Astrocyte (in vitro differentiated cells and primary cell): ENCODE data around the gene ORAI3. TPM values are rescaled to one million over a fixed set of nuclear protein-coding genes. Genes with fewer than 3 reads are reported as not detected.

Experiments
- DNase-seq: peaks from one replicate; pipeline ENCODE4 v3.0.0-alpha.2; 2010; ENCODE audit warnings: low read depth
- FAIRE-seq: peaks from 2 replicates; lab custom pipeline; 2011; peaks lifted over from hg19 to GRCh38; lab: Jason Lieb, UNC
- H2AFZ ChIP-seq: 2 replicates; pipeline ENCODE4 v1.6.0; 2012; ENCODE audit warnings: low read depth, low read length, inconsistent platforms
- H3K27ac ChIP-seq: 2 replicates; pipeline ENCODE4 v1.5.1; 2011; ENCODE audit warnings: low read depth, low read length, inconsistent platforms
- H3K27me3 ChIP-seq: 2 replicates; pipeline ENCODE4 v1.6.0; 2011; ENCODE audit warnings: low read length, inconsistent platforms; ENCODE audit not compliant: insufficient read depth
- H3K36me3 ChIP-seq: 2 replicates; pipeline ENCODE4 v1.5.1; 2011; ENCODE audit warnings: low read length, inconsistent platforms; ENCODE audit not compliant: insufficient read depth
- H3K4me1 ChIP-seq: 2 replicates; pipeline ENCODE4 v1.5.1; 2011; ENCODE audit warnings: low read length, inconsistent platforms; ENCODE audit not compliant: insufficient read depth
- H3K4me2 ChIP-seq: 2 replicates; pipeline ENCODE4 v1.6.0; 2012; ENCODE audit warnings: low read length, inconsistent platforms
- H3K4me3 ChIP-seq: 2 replicates; pipeline ENCODE4 v1.5.1; 2011; ENCODE audit warnings: low read depth, mild to moderate bottlenecking, low read length, inconsistent platforms; ENCODE audit not compliant: insufficient read depth
- H3K79me2 ChIP-seq: 2 replicates; pipeline ENCODE4 v1.6.0; 2012; ENCODE audit warnings: mild to moderate bottlenecking, low read length, inconsistent platforms; ENCODE audit not compliant: insufficient read depth
- H3K9ac ChIP-seq: 2 replicates; pipeline ENCODE4 v1.6.0; 2012; ENCODE audit warnings: mild to moderate bottlenecking, low read length, inconsistent platforms
- H3K9me3 ChIP-seq: 2 replicates; pipeline ENCODE4 v1.5.1; 2012; ENCODE audit warnings: low read depth, mild to moderate bottlenecking, low read length, inconsistent platforms; ENCODE audit not compliant: insufficient read depth
- H4K20me1 ChIP-seq: 2 replicates; pipeline ENCODE4 v1.6.0; 2012; ENCODE audit warnings: low read length, inconsistent platforms; ENCODE audit not compliant: insufficient read depth
- H3K27ac Mint-ChIP-seq: one replicate; pipeline ENCODE4 v1.8.0; 2021; ENCODE audit warnings: mild to moderate bottlenecking, mixed read lengths; ENCODE audit not compliant: unreplicated experiment
- H3K27me3 Mint-ChIP-seq: one replicate; pipeline ENCODE4 v1.8.0; 2021; ENCODE audit warnings: low read depth, mixed read lengths; ENCODE audit not compliant: unreplicated experiment
- H3K36me3 Mint-ChIP-seq: one replicate; pipeline ENCODE4 v1.8.0; 2021; ENCODE audit warnings: low read depth, mixed read lengths; ENCODE audit not compliant: unreplicated experiment
- H3K4me1 Mint-ChIP-seq: one replicate; pipeline ENCODE4 v1.8.0; 2021; ENCODE audit warnings: low read depth, mixed read lengths; ENCODE audit not compliant: unreplicated experiment
- H3K4me3 Mint-ChIP-seq: one replicate; pipeline ENCODE4 v1.8.0; 2021; ENCODE audit warnings: mild to moderate bottlenecking, moderate library complexity, mixed read lengths; ENCODE audit not compliant: unreplicated experiment
- H3K9me3 Mint-ChIP-seq: one replicate; pipeline ENCODE4 v1.8.0; 2021; ENCODE audit warnings: mild to moderate bottlenecking, mixed read lengths; ENCODE audit not compliant: unreplicated experiment
- EZH2 ChIP-seq: IDR thresholded peaks from 2 replicates; pipeline ENCODE4 v1.6.1; 2012; ENCODE audit warnings: mild to moderate bottlenecking, low read length, inconsistent platforms; ENCODE audit not compliant: insufficient read depth
- total RNA-seq: library from RNA; stranded (reverse); gene quantifications from 2 replicates; pipeline ENCODE4 v1.2.1, GENCODE V29; 2021
- TF ChIP-seq, protein P1 (sequence below): IDR thresholded peaks from 2 replicates; pipeline ENCODE4 v1.5.1; 2011; ENCODE audit warnings: low read depth, mild to moderate bottlenecking, inconsistent platforms, low read length, moderate library complexity; ENCODE audit not compliant: insufficient read depth

ORAI3 gene
- total RNA-seq, 1 donor from 2014 or later = 21.1 TPM

DNA sequence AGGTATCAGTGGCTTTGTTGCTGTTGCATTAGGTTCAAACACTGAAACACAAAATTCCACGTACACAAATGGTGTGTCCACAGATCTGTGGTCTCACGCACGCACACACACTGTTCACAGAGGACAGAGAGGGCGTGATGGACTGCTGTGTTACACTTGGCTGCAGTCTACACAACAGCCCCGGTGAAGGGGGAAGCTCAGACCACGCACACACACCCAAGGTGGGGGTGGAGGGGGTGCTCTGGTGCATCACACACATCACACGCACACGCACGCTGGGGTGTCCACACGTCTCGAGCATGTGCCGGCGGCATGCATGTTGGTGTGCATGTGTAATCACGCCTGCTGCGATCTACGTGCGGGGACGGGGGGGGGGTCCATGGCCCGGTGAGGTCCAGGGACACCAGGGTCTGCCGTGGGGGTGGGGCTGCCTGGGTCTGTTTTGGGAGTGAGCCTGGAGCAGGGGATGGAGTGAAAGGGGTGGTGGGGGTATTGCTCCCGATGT lies 43.5 kb downstream of the ORAI3 start:
- Mint-ChIP-seq H3K9me3 (no peaks in the 10 kb centered on the region), H3K4me3 (no peak overlapping the region), H3K4me1 (peaks cover 7% of the 10 kb centered on the region), H3K36me3 (peaks cover 16% of the 10 kb centered on the region), H3K27me3 (no peaks in the 10 kb centered on the region), H3K27ac (no peak overlapping the region)
- H3K9ac ChIP-seq = no peak overlapping the region
- TF ChIP-seq, protein P1, sequence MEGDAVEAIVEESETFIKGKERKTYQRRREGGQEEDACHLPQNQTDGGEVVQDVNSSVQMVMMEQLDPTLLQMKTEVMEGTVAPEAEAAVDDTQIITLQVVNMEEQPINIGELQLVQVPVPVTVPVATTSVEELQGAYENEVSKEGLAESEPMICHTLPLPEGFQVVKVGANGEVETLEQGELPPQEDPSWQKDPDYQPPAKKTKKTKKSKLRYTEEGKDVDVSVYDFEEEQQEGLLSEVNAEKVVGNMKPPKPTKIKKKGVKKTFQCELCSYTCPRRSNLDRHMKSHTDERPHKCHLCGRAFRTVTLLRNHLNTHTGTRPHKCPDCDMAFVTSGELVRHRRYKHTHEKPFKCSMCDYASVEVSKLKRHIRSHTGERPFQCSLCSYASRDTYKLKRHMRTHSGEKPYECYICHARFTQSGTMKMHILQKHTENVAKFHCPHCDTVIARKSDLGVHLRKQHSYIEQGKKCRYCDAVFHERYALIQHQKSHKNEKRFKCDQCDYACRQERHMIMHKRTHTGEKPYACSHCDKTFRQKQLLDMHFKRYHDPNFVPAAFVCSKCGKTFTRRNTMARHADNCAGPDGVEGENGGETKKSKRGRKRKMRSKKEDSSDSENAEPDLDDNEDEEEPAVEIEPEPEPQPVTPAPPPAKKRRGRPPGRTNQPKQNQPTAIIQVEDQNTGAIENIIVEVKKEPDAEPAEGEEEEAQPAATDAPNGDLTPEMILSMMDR = no peak
- TF ChIP-seq EZH2 = no peak
- no peaks in the 10 kb centered on the region for H3K9me3 ChIP-seq
- no peak overlapping the region for H2AFZ ChIP-seq
- peaks cover 10% of the 10 kb centered on the region for H3K4me1 ChIP-seq
- H4K20me1 ChIP-seq = no peaks in the 10 kb centered on the region
- no peaks in the 10 kb centered on the region for H3K79me2 ChIP-seq
- no peak overlapping the region for H3K4me2 ChIP-seq
- FAIRE-seq (no peak), DNase-seq (no peak)
- no peaks in the 10 kb centered on the region for H3K27me3 ChIP-seq
- H3K4me3 ChIP-seq = no peak overlapping the region
- H3K36me3 ChIP-seq = no peaks in the 10 kb centered on the region
- no peak overlapping the region for H3K27ac ChIP-seq

DNA sequence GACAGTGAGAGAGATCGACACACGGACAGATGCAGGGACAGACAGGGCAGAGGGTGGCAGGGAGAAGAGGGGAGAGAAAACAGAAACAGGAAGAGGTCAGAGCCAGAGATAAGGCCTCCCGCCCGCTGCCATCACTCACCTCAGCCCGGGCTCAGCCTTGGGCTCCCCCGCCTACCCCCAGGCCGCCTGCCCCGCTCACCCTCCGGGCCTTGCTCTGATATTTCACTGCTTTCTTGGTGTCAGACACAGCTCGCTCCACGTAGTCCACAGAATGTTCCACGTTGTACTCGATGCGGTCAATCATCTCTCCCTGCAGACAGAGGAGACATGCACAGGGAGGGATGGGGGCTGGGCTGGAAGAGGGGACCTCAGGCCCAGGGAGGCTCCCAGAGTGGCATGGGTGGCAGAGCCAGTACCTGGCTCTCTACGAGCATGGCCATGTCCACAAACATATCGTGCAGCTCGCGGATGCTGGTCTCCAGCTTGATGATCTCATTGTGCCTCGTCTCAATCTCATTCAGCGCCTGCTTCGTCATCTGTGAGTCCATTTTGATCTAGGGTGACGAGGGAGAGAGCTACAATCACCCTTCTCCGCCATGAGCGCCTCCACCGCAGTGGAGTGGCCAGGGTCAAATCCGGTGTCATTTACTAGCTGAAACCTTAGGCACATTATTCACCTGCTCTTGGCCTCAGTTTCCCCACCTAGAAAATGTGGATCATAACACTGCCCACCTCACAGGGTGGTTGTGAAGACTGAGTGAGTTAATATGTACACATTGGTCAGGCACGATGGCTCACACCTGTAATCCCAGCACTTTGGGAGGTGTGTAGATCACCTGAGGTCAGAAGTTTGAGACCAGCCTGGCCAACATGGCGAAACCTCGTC lies 44.3 kb downstream of the ORAI3 start:
- Mint-ChIP-seq H3K36me3 (peaks cover 16% of the 10 kb centered on the region), H3K27me3 (no peaks in the 10 kb centered on the region), H3K9me3 (no peaks in the 10 kb centered on the region), H3K27ac (no peak overlapping the region), H3K4me3 (no peak overlapping the region), H3K4me1 (peaks cover 16% of the 10 kb centered on the region)
- no peak for TF ChIP-seq EZH2
- DNase-seq = no peak
- Histone ChIP-seq H2AFZ (no peak overlapping the region), H3K4me2 (no peak overlapping the region), H3K27ac (no peak overlapping the region), H3K4me1 (peaks cover 18% of the 10 kb centered on the region), H4K20me1 (no peaks in the 10 kb centered on the region), H3K4me3 (no peak overlapping the region), H3K79me2 (no peaks in the 10 kb centered on the region), H3K27me3 (no peaks in the 10 kb centered on the region), H3K36me3 (no peaks in the 10 kb centered on the region), H3K9ac (no peak overlapping the region), H3K9me3 (no peaks in the 10 kb centered on the region)
- FAIRE-seq = no peak

DNA sequence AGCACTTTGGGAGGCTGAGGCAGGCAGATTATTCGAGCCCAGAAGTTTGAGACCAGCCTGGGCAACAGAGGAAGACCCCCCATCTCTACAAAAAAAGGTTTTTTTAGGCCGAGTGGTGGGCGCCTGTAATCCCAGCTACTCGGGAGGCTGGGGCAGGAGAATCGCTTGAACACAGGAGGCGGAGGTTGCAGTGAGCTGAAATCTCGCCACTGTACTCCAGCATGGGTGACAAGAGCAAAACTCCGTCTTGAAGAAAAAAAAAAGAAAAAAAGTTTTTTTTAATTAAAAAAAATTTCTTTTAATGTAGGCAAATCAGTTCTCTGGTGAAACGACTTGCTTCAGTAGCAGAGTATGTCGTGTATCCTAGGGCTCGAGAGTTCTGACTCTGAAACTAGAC lies 47.1 kb downstream of the ORAI3 start:
- Mint-ChIP-seq H3K36me3 (peaks cover 14% of the 10 kb centered on the region), H3K27me3 (no peaks in the 10 kb centered on the region), H3K4me1 (peaks cover 29% of the 10 kb centered on the region), H3K9me3 (no peaks in the 10 kb centered on the region), H3K27ac (peak overlapping the region; percentile 80), H3K4me3 (no peak overlapping the region)
- FAIRE-seq (no peak), DNase-seq (no peak)
- Histone ChIP-seq H3K27ac (no peak overlapping the region), H3K9ac (no peak overlapping the region), H2AFZ (no peak overlapping the region), H3K4me3 (no peak overlapping the region), H3K4me1 (peaks cover 33% of the 10 kb centered on the region), H4K20me1 (no peaks in the 10 kb centered on the region), H3K36me3 (no peaks in the 10 kb centered on the region), H3K9me3 (no peaks in the 10 kb centered on the region), H3K27me3 (no peaks in the 10 kb centered on the region), H3K4me2 (no peak overlapping the region), H3K79me2 (no peaks in the 10 kb centered on the region)
- no peak for TF ChIP-seq EZH2
- TF ChIP-seq, protein P1 = no peak
